NCI-H1930 (cell line): Measurements from ENCODE around the gene SCART1.
"Not testable (repeated sequence)": the region's sequence is repeated elsewhere in the genome, so short reads cannot be mapped to it uniquely, and the experiment has no call there.

Experiments used
- DNase-seq, 2 experiments: peaks; one replicate each; lab custom pipeline; 2025; lab: John Stamatoyannopoulos, UW

The SCART1 gene

GRCh38 chr10:133474027-133474426 lies 20.3 kb downstream of the SCART1 start:
- DNase-seq, result no peak

GRCh38 chr10:133474665-133475424 lies 21.1 kb downstream of the SCART1 start:
- no peak for DNase-seq

GRCh38 chr10:133475425-133475734 lies 21.6 kb downstream of the SCART1 start:
- no peak for DNase-seq

- DNase-seq, result no peak
Measured at GRCh38 chr10:133475821-133476640, 22.3 kb downstream of the SCART1 start.

- DNase-seq, result no peak
Measured at GRCh38 chr10:133476641-133476990, 22.9 kb downstream of the SCART1 start.

- DNase-seq, result no peak
Measured at GRCh38 chr10:133481086-133481643, 27.4 kb downstream of the SCART1 start.

- DNase-seq, result no peak
Measured at GRCh38 chr10:133481657-133482056, 27.9 kb downstream of the SCART1 start.

GRCh38 chr10:133484818-133485217 lies 31.1 kb downstream of the SCART1 start:
- no peak for DNase-seq

- DNase-seq, result no peak
Measured at GRCh38 chr10:133487085-133487484, 33.3 kb downstream of the SCART1 start.

- no peak for DNase-seq
Measured at GRCh38 chr10:133488354-133488753, 34.6 kb downstream of the SCART1 start.

- no peak for DNase-seq
Measured at GRCh38 chr10:133489816-133490588, 36.3 kb downstream of the SCART1 start.

GRCh38 chr10:133493562-133493961 lies 39.8 kb downstream of the SCART1 start:
- not testable (repeated sequence) for DNase-seq

GRCh38 chr10:133497363-133497762 lies 43.6 kb downstream of the SCART1 start:
- DNase-seq, result not testable (repeated sequence)

GRCh38 chr10:133499176-133499575 lies 45.4 kb downstream of the SCART1 start:
- not testable (repeated sequence) for DNase-seq

- not testable (repeated sequence) for DNase-seq
Measured at GRCh38 chr10:133500897-133501296, 47.2 kb downstream of the SCART1 start.

GRCh38 chr10:133509700-133510099 lies 56.0 kb downstream of the SCART1 start:
- no peak for DNase-seq

GRCh38 chr10:133511408-133511807 lies 57.7 kb downstream of the SCART1 start:
- DNase-seq, result no peak

GRCh38 chr10:133511907-133512528 lies 58.3 kb downstream of the SCART1 start:
- no peak for DNase-seq

- no peak for DNase-seq
Measured at GRCh38 chr10:133515471-133515870, 61.7 kb downstream of the SCART1 start.

- no peak for DNase-seq
Measured at GRCh38 chr10:133516057-133516456, 62.3 kb downstream of the SCART1 start.

- not testable (repeated sequence) for DNase-seq
Measured at GRCh38 chr10:133518517-133518916, 64.8 kb downstream of the SCART1 start.
